Vagina (tissue), 2 donors: ENCODE data around the gene TMEM163.

Source experiments
- POLR2A ChIP-seq, 2 donors: fragments of 450-650 bp; IDR thresholded peaks; one replicate each; pipeline ENCODE4 v1.6.1; 2017; ENCODE audit warnings: antibody characterized with exemption in 2 of 2, mild to moderate bottlenecking in 2 of 2, moderate library complexity in 2 of 2
- POLR2AphosphoS5 ChIP-seq, 2 donors: sonication (generic); formaldehyde crosslinking; IDR thresholded peaks; one replicate each; pipeline ENCODE4 v1.9.0; 2017; ENCODE audit warnings: antibody characterized with exemption in 2 of 2, mild to moderate bottlenecking in 2 of 2, low read depth in 1 of 2; ENCODE audit not compliant: insufficient read depth in 1 of 2
- TF ChIP-seq, protein P1 (sequence below), 3 experiments: fragments of 450-650 bp in 2 of 3; fragments of 200-600 bp in 1 of 3; sonication (generic) in 1 of 3; IDR thresholded peaks; one replicate each; pipeline ENCODE4 v1.5.1; 2017 to 2019; ENCODE audit warnings: antibody characterized with exemption in 3 of 3, mild to moderate bottlenecking in 2 of 3, moderate library complexity in 2 of 3

GRCh38 chr2:134462791-134463698, 255.8 kb downstream of the TMEM163 start:
- TF ChIP-seq POLR2A (IDR thresholded peaks at IDR 0.05): no peak
- TF ChIP-seq, protein P1, sequence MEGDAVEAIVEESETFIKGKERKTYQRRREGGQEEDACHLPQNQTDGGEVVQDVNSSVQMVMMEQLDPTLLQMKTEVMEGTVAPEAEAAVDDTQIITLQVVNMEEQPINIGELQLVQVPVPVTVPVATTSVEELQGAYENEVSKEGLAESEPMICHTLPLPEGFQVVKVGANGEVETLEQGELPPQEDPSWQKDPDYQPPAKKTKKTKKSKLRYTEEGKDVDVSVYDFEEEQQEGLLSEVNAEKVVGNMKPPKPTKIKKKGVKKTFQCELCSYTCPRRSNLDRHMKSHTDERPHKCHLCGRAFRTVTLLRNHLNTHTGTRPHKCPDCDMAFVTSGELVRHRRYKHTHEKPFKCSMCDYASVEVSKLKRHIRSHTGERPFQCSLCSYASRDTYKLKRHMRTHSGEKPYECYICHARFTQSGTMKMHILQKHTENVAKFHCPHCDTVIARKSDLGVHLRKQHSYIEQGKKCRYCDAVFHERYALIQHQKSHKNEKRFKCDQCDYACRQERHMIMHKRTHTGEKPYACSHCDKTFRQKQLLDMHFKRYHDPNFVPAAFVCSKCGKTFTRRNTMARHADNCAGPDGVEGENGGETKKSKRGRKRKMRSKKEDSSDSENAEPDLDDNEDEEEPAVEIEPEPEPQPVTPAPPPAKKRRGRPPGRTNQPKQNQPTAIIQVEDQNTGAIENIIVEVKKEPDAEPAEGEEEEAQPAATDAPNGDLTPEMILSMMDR (IDR thresholded peaks at IDR 0.05): no peak
- no peak for TF ChIP-seq POLR2AphosphoS5 (IDR thresholded peaks at IDR 0.05; ENCODE audit: insufficient read depth in 1 of 2, low read depth in 1 of 2)
